ENCODE results near the gene KY.

KY gene

GRCh38 chr3:134672571-134672970 lies 21.7 kb upstream of the KY start:
- in situ Hi-C loops (cut with MboI; ENCODE audit: low sequenced_read_pairs): no loop called here

GRCh38 chr3:134667956-134668355 lies 17.1 kb upstream of the KY start:
- in situ Hi-C loops (cut with MboI; ENCODE audit: low sequenced_read_pairs): no loop called here

- in situ Hi-C loops (cut with MboI; ENCODE audit: low sequenced_read_pairs): no loop called here
These were observed 16.6 kb upstream of the KY start for GRCh38 chr3:134667406-134667805.

- in situ Hi-C loops (cut with MboI; ENCODE audit: low sequenced_read_pairs): no loop called here
These were observed 16.1 kb upstream of the KY start for GRCh38 chr3:134666885-134667284.

GRCh38 chr3:134666466-134666865 lies 15.6 kb upstream of the KY start:
- in situ Hi-C loops (cut with MboI; ENCODE audit: low sequenced_read_pairs): no loop called here

- in situ Hi-C loops (cut with MboI; ENCODE audit: low sequenced_read_pairs): no loop called here
These were observed 15.2 kb upstream of the KY start for GRCh38 chr3:134666052-134666451.

- in situ Hi-C loops (cut with MboI; ENCODE audit: low sequenced_read_pairs): no loop called here
These were observed 14.4 kb upstream of the KY start for GRCh38 chr3:134665243-134665642.

GRCh38 chr3:134663721-134664456 lies 13.1 kb upstream of the KY start:
- in situ Hi-C loops (cut with MboI; ENCODE audit: low sequenced_read_pairs): no loop called here

GRCh38 chr3:134660046-134660441 lies 9.2 kb upstream of the KY start:
- in situ Hi-C loops (cut with MboI; ENCODE audit: low sequenced_read_pairs): no loop called here

GRCh38 chr3:134659391-134660045 lies 8.7 kb upstream of the KY start:
- in situ Hi-C loops (cut with MboI; ENCODE audit: low sequenced_read_pairs): no loop called here

GRCh38 chr3:134658555-134658954 lies 7.7 kb upstream of the KY start:
- in situ Hi-C loops (cut with MboI; ENCODE audit: low sequenced_read_pairs): no loop called here

GRCh38 chr3:134656211-134656800 lies 5.5 kb upstream of the KY start:
- in situ Hi-C loops (cut with MboI; ENCODE audit: low sequenced_read_pairs): no loop called here

- in situ Hi-C loops (cut with MboI; ENCODE audit: low sequenced_read_pairs): no loop called here
These were observed 4.9 kb upstream of the KY start for GRCh38 chr3:134655706-134656105.

GRCh38 chr3:134654031-134654430 lies 3.2 kb upstream of the KY start:
- in situ Hi-C loops (cut with MboI; ENCODE audit: low sequenced_read_pairs): no loop called here

GRCh38 chr3:134652886-134653630 lies 2.2 kb upstream of the KY start:
- in situ Hi-C loops (cut with MboI; ENCODE audit: low sequenced_read_pairs): no loop called here

GRCh38 chr3:134652409-134652831 lies 1.6 kb upstream of the KY start:
- in situ Hi-C loops (cut with MboI; ENCODE audit: low sequenced_read_pairs): no loop called here

GRCh38 chr3:134651347-134652041 lies 672 bp upstream of the KY start:
- in situ Hi-C loops (cut with MboI; ENCODE audit: low sequenced_read_pairs): no loop called here

GRCh38 chr3:134649106-134649705 lies 1.6 kb downstream of the KY start:
- in situ Hi-C loops (cut with MboI; ENCODE audit: low sequenced_read_pairs): no loop called here

- in situ Hi-C loops (cut with MboI; ENCODE audit: low sequenced_read_pairs): no loop called here
These were observed 2.7 kb downstream of the KY start for GRCh38 chr3:134647902-134648760.

GRCh38 chr3:134646086-134646485 lies 4.7 kb downstream of the KY start:
- in situ Hi-C loops (cut with MboI; ENCODE audit: low sequenced_read_pairs): no loop called here
